GM12872 (cell line): ENCODE data around the gene CHCHD6.

Source experiments
- CTCF ChIP-seq: IDR thresholded peaks from 3 replicates; pipeline ENCODE4 v1.5.1; 2011; ENCODE audit warnings: low read depth, mild to moderate bottlenecking, low read length, moderate library complexity; ENCODE audit not compliant: insufficient read depth

Gene CHCHD6

GRCh38 chr3:126910231-126910630 is 206.2 kb downstream of the CHCHD6 start:
- no peak for TF ChIP-seq CTCF

- no peak for TF ChIP-seq CTCF
These were observed 207.4 kb downstream of the CHCHD6 start for GRCh38 chr3:126911162-126912026.

GRCh38 chr3:126912027-126912422 is 208.0 kb downstream of the CHCHD6 start:
- no peak for TF ChIP-seq CTCF

- TF ChIP-seq CTCF: no peak
These were observed 208.6 kb downstream of the CHCHD6 start for GRCh38 chr3:126912491-126913195.

GRCh38 chr3:126913524-126913923 is 209.5 kb downstream of the CHCHD6 start:
- no peak for TF ChIP-seq CTCF

- TF ChIP-seq CTCF: no peak
These were observed 210.2 kb downstream of the CHCHD6 start for GRCh38 chr3:126914226-126914625.

- TF ChIP-seq CTCF: no peak
These were observed 211.0 kb downstream of the CHCHD6 start for GRCh38 chr3:126915015-126915414.
